K562 treated with DMSO at 1 percent for 12 hours (cell line): ENCODE data around the gene ITPKC. TPM values are rescaled to one million over a fixed set of nuclear protein-coding genes. Genes with fewer than 3 reads are reported as not detected.

Experiments used
- total RNA-seq: library from RNA; unstranded; fragments of 300-600 nt; gene quantifications from 2 replicates; pipeline ENCODE4 v1.2.3, GENCODE V29; 2022; ENCODE audit not compliant: insufficient read depth

ITPKC gene
- total RNA-seq, result 10.5 and 16.0 TPM in 2 replicates

DNA sequence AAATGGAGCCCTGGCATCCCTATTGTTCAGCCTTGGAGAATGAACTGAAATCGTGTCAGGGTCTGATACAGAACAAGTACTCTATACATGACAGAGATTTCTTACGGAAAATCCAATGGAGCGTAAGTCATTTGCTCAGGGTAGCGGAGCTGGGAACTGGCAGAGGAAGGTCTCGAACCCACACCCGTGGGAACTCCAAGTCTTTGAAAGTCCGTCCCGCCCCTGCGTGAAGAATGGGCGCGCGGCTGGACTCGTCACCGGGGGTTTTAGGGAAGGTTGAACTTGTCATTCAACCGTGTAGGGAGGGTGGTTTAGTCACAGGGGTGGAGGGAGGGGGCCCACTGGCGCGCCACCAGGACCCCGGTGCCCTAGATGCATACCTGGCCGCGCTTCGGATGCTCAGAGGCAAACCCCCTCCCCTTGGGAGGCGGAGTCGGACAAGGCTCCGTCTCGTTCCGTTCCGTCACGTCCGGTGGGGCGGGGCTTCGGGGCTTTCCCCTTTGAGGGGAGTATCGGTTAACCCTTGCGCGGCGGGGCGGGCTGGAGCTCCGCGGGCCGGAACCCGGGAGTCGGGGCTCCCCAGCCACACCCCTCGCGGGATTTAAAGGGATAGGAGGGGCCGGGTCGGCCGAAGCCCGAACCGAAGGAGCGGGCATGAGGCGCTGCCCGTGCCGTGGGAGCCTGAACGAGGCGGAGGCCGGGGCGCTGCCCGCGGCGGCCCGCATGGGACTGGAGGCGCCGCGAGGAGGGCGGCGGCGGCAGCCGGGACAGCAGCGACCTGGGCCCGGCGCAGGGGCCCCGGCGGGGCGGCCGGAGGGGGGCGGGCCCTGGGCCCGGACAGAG, at the start of gene ITPKC, which contains the start of gene COQ8B:
ITPKC (plus strand) TSS at position 631 of the 843 bp plus-strand sequence; CDS start at position 655, 24 bp downstream.
COQ8B (minus strand) TSS at position 405 of the 843 bp plus-strand sequence. CDS start 2,254 bp downstream, outside the sequence.

DNA sequence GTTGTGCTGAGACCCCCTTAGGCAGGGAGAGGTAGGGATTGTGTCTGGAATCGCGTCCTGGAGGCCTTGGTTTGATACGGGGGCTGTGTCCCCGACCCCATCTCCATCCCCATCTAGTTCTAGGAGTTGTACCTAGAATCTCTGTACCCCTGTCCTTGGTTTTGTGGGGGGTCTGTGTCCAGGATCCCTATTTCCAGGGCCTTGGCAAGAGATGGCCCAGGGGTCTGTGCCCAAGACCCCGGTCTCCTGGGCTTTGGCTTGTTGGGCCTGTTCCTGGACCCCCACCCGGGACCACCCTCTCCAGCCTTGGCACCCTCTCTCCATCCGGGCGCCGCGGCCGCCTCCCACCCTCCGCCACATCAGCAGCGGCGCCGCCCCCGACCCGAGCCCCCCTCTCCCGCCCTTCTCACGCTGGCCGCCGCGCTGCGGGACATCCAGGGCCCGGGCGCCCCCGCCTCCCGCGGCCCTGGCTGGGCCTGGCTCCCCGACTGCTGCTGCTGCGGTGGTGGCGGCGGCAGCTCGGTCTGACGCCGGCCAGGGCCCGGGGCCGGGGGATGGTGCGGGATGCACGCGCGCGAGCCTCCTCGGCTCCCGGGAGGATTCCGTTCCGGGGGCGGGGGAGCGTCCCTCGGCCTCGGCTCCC, 26.7 kb upstream of the ITPKC start, which contains the start of gene NUMBL:
NUMBL (minus strand) TSS at position 602 of the 643 bp plus-strand sequence; CDS start at position 434, 168 bp downstream.

DNA sequence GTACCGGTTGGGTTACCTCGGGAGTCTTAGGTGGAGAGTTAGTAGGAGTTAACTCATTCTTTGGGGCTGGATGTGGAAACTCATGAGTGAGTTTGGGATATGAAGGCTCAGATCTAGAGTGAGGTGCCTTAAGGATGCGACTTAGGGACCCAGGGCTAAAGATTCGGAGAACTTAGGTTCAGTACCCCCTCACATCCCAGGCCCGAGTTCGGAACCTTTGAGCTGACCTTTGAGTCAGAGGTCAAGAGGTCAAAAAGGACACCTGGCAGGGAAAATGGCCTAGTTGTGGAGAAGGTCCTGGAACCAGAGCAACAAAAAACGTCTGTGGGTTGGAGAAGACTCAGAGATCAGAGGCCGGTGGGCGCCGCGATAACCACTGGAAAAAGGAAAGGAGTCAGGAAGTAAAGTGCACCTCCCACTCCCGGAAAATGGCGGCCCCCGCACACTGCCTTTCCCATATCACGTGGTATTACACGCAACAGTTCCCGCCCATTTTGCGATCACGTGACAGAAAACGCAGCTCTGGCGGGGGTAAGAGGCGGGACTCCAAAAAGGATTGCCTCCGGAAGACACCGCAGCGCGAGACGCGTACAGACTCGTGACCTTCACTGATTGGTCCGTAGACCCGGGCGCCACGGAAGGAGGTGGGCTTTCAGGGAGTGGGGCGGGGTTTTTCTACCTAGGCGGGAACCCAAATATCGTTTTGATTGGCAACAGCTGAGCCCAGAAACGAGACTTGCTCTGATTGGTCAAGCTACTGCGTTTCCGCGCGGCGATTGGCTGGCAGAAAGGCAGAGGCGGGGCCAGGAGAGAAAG, 33.4 kb downstream of the ITPKC start, which contains the start of gene ACTMAP:
ACTMAP (minus strand) TSS at position 420 of the 816 bp plus-strand sequence. CDS start 674 bp downstream, outside the sequence.

DNA sequence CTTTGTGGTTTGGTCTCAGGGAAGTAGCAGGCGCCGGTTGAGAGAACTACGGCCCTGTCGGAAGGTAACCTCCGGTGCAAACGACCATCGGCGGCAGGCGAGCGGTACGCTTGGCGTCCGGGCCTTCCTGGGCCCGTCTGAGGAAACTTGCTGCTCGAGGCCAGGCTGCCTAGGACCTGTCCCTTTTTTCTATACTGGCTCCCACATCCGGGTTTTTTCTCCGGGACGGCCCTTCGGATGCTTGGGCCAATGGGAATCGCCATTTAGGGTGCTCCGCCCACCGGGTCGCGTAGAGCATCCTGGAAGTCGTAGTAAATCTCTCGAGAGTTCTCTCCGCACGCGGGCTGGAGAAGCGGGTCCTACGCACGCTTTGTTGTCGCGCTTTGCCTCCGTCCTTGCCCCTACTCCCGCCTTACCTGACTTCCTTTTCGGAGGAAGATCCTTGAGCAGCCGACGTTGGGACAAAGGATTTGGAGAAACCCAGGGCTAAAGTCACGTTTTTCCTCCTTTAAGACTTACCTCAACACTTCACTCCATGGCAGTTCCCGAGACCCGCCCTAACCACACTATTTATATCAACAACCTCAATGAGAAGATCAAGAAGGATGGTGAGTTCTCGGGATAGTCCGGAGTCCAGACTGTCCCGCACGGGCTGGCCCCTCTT, 34.1 kb downstream of the ITPKC start, which contains the start of gene SNRPA:
SNRPA (plus strand) TSS at position 330 of the 664 bp plus-strand sequence; CDS start at position 536, 206 bp downstream.

DNA sequence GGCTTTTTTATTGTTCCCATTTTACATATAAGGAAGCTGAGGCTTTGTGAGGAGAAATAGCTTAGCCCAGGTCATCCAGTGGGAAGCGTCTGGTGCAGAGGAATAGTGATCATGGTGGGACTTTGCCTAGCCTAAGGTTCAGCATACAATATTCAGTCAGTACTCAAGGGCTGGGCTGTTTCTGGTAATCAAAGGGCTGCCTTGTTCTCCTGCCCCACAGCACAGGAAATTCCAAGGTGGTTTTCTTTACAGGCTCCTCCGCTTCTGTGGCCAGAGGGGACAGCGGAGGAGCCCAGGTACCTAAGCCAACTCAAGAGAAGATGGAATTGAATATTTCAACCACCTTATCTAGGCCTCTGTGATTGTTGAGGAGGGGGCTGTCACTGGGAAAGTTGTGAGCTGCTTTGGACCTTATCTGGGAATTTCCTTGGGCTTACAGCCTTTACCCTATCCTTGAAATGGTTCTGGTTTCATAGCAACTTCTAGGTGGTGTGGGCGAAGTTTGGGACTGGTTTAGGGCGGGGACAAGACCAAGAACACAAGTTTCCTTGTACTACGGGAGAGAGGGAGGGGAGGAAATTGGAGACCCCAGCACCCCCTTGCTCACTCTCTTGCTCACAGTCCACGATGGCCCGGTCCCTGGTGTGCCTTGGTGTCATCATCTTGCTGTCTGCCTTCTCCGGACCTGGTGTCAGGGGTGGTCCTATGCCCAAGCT, 58.2 kb downstream of the ITPKC start, which contains the start of gene MIA:
MIA (plus strand) TSS at position 606 of the 716 bp plus-strand sequence; CDS start at position 628, 22 bp downstream.

DNA sequence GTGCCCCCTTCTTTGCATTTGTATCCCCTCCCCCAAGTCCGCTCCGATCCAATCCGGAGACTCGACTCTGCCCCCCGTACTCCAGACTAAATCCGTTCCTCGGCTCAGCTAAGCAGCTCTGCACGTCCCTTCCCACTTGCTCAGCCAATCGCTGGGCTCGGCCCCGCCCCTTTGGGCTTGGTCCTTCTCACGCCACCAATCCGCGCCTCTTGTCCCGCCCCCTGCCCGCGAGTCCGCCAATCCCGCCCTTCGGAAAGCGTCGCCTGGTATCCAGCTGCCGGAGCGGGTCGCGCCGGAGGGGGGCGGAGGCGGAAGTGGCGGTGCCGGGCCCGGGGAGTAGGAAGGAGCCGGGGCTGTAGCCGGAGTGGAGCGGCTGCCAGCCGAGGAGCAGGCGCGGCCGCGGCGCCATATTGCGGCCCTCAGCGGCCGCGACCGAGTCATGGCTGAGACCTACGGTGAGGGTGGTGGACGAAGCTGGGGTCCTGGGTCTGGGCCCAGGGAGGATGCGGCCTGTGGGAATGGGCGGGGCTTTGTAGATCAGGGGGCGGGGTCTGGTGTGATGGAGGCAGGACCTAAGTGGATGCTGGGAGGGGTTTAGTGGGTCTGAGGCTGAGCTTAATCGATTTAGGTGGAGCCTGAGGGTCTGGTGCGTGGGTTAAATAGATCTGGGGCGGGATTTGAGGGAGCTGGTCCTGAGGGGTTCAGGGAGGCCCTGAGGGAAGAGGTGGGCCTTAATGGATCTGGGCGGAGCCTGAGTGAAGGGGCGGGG, 61.2 kb downstream of the ITPKC start, which contains the start of gene RAB4B:
RAB4B (plus strand) TSS at position 311 of the 769 bp plus-strand sequence; CDS start at position 440, 129 bp downstream.

Other genes with a start within 250 kb of the ITPKC start
- gene SHKBP1, start 140.2 kb upstream of the ITPKC start, total RNA-seq, result 88.2 and 101 TPM in 2 replicates
- gene LTBP4, start 115.7 kb upstream of the ITPKC start, total RNA-seq, result 129 and 206 TPM in 2 replicates
- 13.6 and 23.1 TPM in 2 replicates for gene NUMBL, start 26.5 kb upstream of the ITPKC start, total RNA-seq
- 19.7 and 33.8 TPM in 2 replicates for gene COQ8B, start 226 bp upstream of the ITPKC start, total RNA-seq
- gene ACTMAP, start 33.4 kb downstream of the ITPKC start, total RNA-seq, result 9.0 and 17.1 TPM in 2 replicates
- gene SNRPA, start 34.1 kb downstream of the ITPKC start, total RNA-seq, result 69.3 and 87.1 TPM in 2 replicates
- gene MIA, start 58.4 kb downstream of the ITPKC start, total RNA-seq, result 4.8 TPM in 1 of 2 replicates, not detected in the other
- gene RAB4B, start 61.1 kb downstream of the ITPKC start, total RNA-seq, result 40.8 and 59.2 TPM in 2 replicates
- gene EGLN2, start 82.1 kb downstream of the ITPKC start, total RNA-seq, result 99.4 and 110 TPM in 2 replicates
- gene CYP2A6, start 133.3 kb downstream of the ITPKC start, total RNA-seq, result not detected in 2 replicates
- gene CYP2A7, start 165.1 kb downstream of the ITPKC start, total RNA-seq, result not detected in 2 replicates